Measurements from ENCODE around the gene EFHC2. TPM values are rescaled to one million over a fixed set of nuclear protein-coding genes. Genes with fewer than 3 reads are reported as not detected.

The EFHC2 gene
- total RNA-seq, 1 donor from 2014 or later, result not detected

GRCh38 chrX:44291468-44292092 lies 51.9 kb downstream of the EFHC2 start:
- no peaks in the 10 kb centered on the region for H3K36me3 Mint-ChIP-seq (ENCODE audit: low read depth, unreplicated experiment)
- H3K36me3 ChIP-seq (ENCODE audit: insufficient read depth, low read length), result no peaks in the 10 kb centered on the region
- no peak overlapping the region for H3K27ac ChIP-seq (ENCODE audit: low read depth, low read length)
- no peaks in the 10 kb centered on the region for H3K9me3 Mint-ChIP-seq (ENCODE audit: unreplicated experiment)
- no peak overlapping the region for H3K4me3 ChIP-seq (ENCODE audit: insufficient read depth, low read depth, low read length)
- H3K9ac ChIP-seq (ENCODE audit: low read length), result no peak overlapping the region
- FAIRE-seq (no peak), DNase-seq (ENCODE audit: low read depth) (no peak)
- no peaks in the 10 kb centered on the region for H3K4me1 ChIP-seq (ENCODE audit: insufficient read depth, low read length)
- H3K4me3 Mint-ChIP-seq (ENCODE audit: unreplicated experiment), result no peak overlapping the region
- no peaks in the 10 kb centered on the region for H3K4me1 Mint-ChIP-seq (ENCODE audit: low read depth, unreplicated experiment)
- H4K20me1 ChIP-seq (ENCODE audit: insufficient read depth, low read length), result no peaks in the 10 kb centered on the region
- no peaks in the 10 kb centered on the region for H3K79me2 ChIP-seq (ENCODE audit: insufficient read depth, low read length)
- H2AFZ ChIP-seq (ENCODE audit: low read depth, low read length), result no peak overlapping the region
- H3K27me3 Mint-ChIP-seq (ENCODE audit: low read depth, unreplicated experiment), result peaks cover 5% of the 10 kb centered on the region
- TF ChIP-seq CTCF (IDR thresholded peaks at IDR 0.05; ENCODE audit: insufficient read depth, low read depth, low read length) (no peak), EZH2 (IDR thresholded peaks at IDR 0.05; ENCODE audit: insufficient read depth, low read length) (no peak)
- no peaks in the 10 kb centered on the region for H3K9me3 ChIP-seq (ENCODE audit: insufficient read depth, low read depth, low read length)
- H3K27me3 ChIP-seq (ENCODE audit: insufficient read depth, low read length), result no peaks in the 10 kb centered on the region
- H3K27ac Mint-ChIP-seq (ENCODE audit: unreplicated experiment), result no peak overlapping the region
- H3K4me2 ChIP-seq (ENCODE audit: low read length), result no peak overlapping the region

GRCh38 chrX:44290718-44291117 lies 52.8 kb downstream of the EFHC2 start:
- no peak overlapping the region for H3K4me3 Mint-ChIP-seq (ENCODE audit: unreplicated experiment)
- H3K9me3 ChIP-seq (ENCODE audit: insufficient read depth, low read depth, low read length), result no peaks in the 10 kb centered on the region
- FAIRE-seq, result peak; percentile 17
- TF ChIP-seq EZH2 (IDR thresholded peaks at IDR 0.05; ENCODE audit: insufficient read depth, low read length) (no peak), CTCF (IDR thresholded peaks at IDR 0.05; ENCODE audit: insufficient read depth, low read depth, low read length) (no peak)
- H3K9me3 Mint-ChIP-seq (ENCODE audit: unreplicated experiment), result no peaks in the 10 kb centered on the region
- H3K27ac ChIP-seq (ENCODE audit: low read depth, low read length), result no peak overlapping the region
- no peak overlapping the region for H3K4me2 ChIP-seq (ENCODE audit: low read length)
- no peaks in the 10 kb centered on the region for H3K27me3 ChIP-seq (ENCODE audit: insufficient read depth, low read length)
- no peaks in the 10 kb centered on the region for H3K79me2 ChIP-seq (ENCODE audit: insufficient read depth, low read length)
- DNase-seq (ENCODE audit: low read depth), result no peak
- H4K20me1 ChIP-seq (ENCODE audit: insufficient read depth, low read length), result no peaks in the 10 kb centered on the region
- no peaks in the 10 kb centered on the region for H3K4me1 ChIP-seq (ENCODE audit: insufficient read depth, low read length)
- no peaks in the 10 kb centered on the region for H3K36me3 Mint-ChIP-seq (ENCODE audit: low read depth, unreplicated experiment)
- H3K36me3 ChIP-seq (ENCODE audit: insufficient read depth, low read length), result no peaks in the 10 kb centered on the region
- H3K9ac ChIP-seq (ENCODE audit: low read length), result no peak overlapping the region
- H3K27me3 Mint-ChIP-seq (ENCODE audit: low read depth, unreplicated experiment), result peaks cover 5% of the 10 kb centered on the region
- H2AFZ ChIP-seq (ENCODE audit: low read depth, low read length), result no peak overlapping the region
- no peak overlapping the region for H3K4me3 ChIP-seq (ENCODE audit: insufficient read depth, low read depth, low read length)
- no peaks in the 10 kb centered on the region for H3K4me1 Mint-ChIP-seq (ENCODE audit: low read depth, unreplicated experiment)
- no peak overlapping the region for H3K27ac Mint-ChIP-seq (ENCODE audit: unreplicated experiment)

- Histone ChIP-seq H3K79me2 (ENCODE audit: insufficient read depth, low read length) (no peaks in the 10 kb centered on the region), H3K27ac (ENCODE audit: low read depth, low read length) (no peak overlapping the region), H2AFZ (ENCODE audit: low read depth, low read length) (no peak overlapping the region), H3K4me2 (ENCODE audit: low read length) (no peak overlapping the region), H3K4me3 (ENCODE audit: insufficient read depth, low read depth, low read length) (no peak overlapping the region), H3K9me3 (ENCODE audit: insufficient read depth, low read depth, low read length) (no peaks in the 10 kb centered on the region), H4K20me1 (ENCODE audit: insufficient read depth, low read length) (no peaks in the 10 kb centered on the region), H3K9ac (ENCODE audit: low read length) (no peak overlapping the region), H3K36me3 (ENCODE audit: insufficient read depth, low read length) (no peaks in the 10 kb centered on the region), H3K27me3 (ENCODE audit: insufficient read depth, low read length) (no peaks in the 10 kb centered on the region), H3K4me1 (ENCODE audit: insufficient read depth, low read length) (no peaks in the 10 kb centered on the region)
- Mint-ChIP-seq H3K4me1 (ENCODE audit: low read depth, unreplicated experiment) (no peaks in the 10 kb centered on the region), H3K4me3 (ENCODE audit: unreplicated experiment) (no peak overlapping the region), H3K9me3 (ENCODE audit: unreplicated experiment) (peaks cover 4% of the 10 kb centered on the region), H3K27ac (ENCODE audit: unreplicated experiment) (no peak overlapping the region), H3K27me3 (ENCODE audit: low read depth, unreplicated experiment) (no peaks in the 10 kb centered on the region), H3K36me3 (ENCODE audit: low read depth, unreplicated experiment) (no peaks in the 10 kb centered on the region)
- FAIRE-seq, result no peak
- no peak for TF ChIP-seq CTCF (IDR thresholded peaks at IDR 0.05; ENCODE audit: insufficient read depth, low read depth, low read length)
- no peak for TF ChIP-seq EZH2 (IDR thresholded peaks at IDR 0.05; ENCODE audit: insufficient read depth, low read length)
- DNase-seq (ENCODE audit: low read depth), result no peak
Observed at GRCh38 chrX:44282753-44283152, 60.7 kb downstream of the EFHC2 start.

Measured in astrocyte (in vitro differentiated cells and primary cell).